Neural cell (in vitro differentiated cells): Measurements from ENCODE around the gene CHD2. TPM values are rescaled to one million over a fixed set of nuclear protein-coding genes. Genes with fewer than 3 reads are reported as not detected.

Experiments used
- H2AFZ ChIP-seq: fragments of 200-600, 300-800 bp; sonication (generic), shearing (Covaris generic); 2 replicates; pipeline ENCODE4 v1.6.0; 2014; ENCODE audit warnings: low read depth, mild to moderate bottlenecking, antibody characterized with exemption, low read length, moderate library complexity
- H3F3A ChIP-seq: fragments of 200-600 bp; shearing (Covaris generic); 2 replicates; pipeline ENCODE4 v1.6.1; 2016; ENCODE audit warnings: mild to moderate bottlenecking, moderate library complexity, mixed read lengths, antibody characterized with exemption, low read length; ENCODE audit not compliant: insufficient read depth, poor library complexity, severe bottlenecking
- H3K27ac ChIP-seq: fragments of 200-600, 300-800 bp; sonication (generic), shearing (Covaris generic); 2 replicates; pipeline ENCODE4 v1.5.1; 2014; ENCODE audit warnings: mild to moderate bottlenecking, low read length, moderate library complexity
- H3K27me3 ChIP-seq: fragments of 300-800, 200-600 bp; sonication (generic), shearing (Covaris generic); 2 replicates; pipeline ENCODE4 v1.6.0; 2014; ENCODE audit warnings: mild to moderate bottlenecking, low read depth, low read length, moderate library complexity; ENCODE audit not compliant: insufficient read depth
- H3K36me3 ChIP-seq: fragments of 300-800, 200-600 bp; sonication (generic), shearing (Covaris generic); 2 replicates; pipeline ENCODE4 v1.5.1; 2014; ENCODE audit warnings: mild to moderate bottlenecking, antibody characterized with exemption, low read length, moderate library complexity; ENCODE audit not compliant: insufficient read depth
- H3K4me2 ChIP-seq: fragments of 300-800, 200-600 bp; sonication (generic), shearing (Covaris generic); 2 replicates; pipeline ENCODE4 v1.6.0; 2014; ENCODE audit warnings: mild to moderate bottlenecking, low read length
- H3K4me3 ChIP-seq: fragments of 300-800, 200-600 bp; sonication (generic), shearing (Covaris generic); 2 replicates; pipeline ENCODE4 v1.5.1; 2014; ENCODE audit warnings: mild to moderate bottlenecking, low read length, moderate library complexity
- H3K79me2 ChIP-seq: fragments of 200-600 bp; shearing (Covaris generic); replicated peaks from 2 replicates; pipeline ENCODE4 v1.6.0; 2014; ENCODE audit warnings: mild to moderate bottlenecking, low read length, moderate library complexity; ENCODE audit not compliant: insufficient read depth
- H3K9ac ChIP-seq: fragments of 300-800, 200-600 bp; sonication (generic), shearing (Covaris generic); 2 replicates; pipeline ENCODE4 v1.6.1; 2016; ENCODE audit warnings: mild to moderate bottlenecking, low read length, mixed read lengths
- H3K9me2 ChIP-seq: fragments of 200-600 bp; shearing (Covaris generic); 2 replicates; pipeline ENCODE4 v1.6.1; 2016; ENCODE audit warnings: mild to moderate bottlenecking, low read length, mixed read lengths; ENCODE audit not compliant: insufficient read depth
- H3K9me3 ChIP-seq: fragments of 200-600, 300-800 bp; sonication (generic), shearing (Covaris generic); 2 replicates; pipeline ENCODE4 v1.6.1; 2016; ENCODE audit warnings: mild to moderate bottlenecking, mixed run types, low read length, moderate library complexity, mixed read lengths
- H4K20me1 ChIP-seq: fragments of 200-600 bp; shearing (Covaris generic); 2 replicates; pipeline ENCODE4 v1.6.1; 2016; ENCODE audit warnings: mild to moderate bottlenecking, mixed run types; ENCODE audit not compliant: insufficient read depth
- CTCF ChIP-seq: fragments of 450-650 bp; IDR thresholded peaks from 2 replicates; pipeline ENCODE4 v1.5.1; 2014; ENCODE audit warnings: antibody characterized with exemption, mild to moderate bottlenecking, moderate library complexity; ENCODE audit not compliant: poor library complexity, severe bottlenecking
- EP300 ChIP-seq: fragments of 450-650 bp; conservative IDR thresholded peaks from 2 replicates; pipeline ENCODE4 v1.6.1; 2014; ENCODE audit warnings: antibody characterized with exemption, mild to moderate bottlenecking, moderate library complexity; ENCODE audit not compliant: poor library complexity, severe bottlenecking
- EZH2 ChIP-seq: fragments of 200-600, 300-800 bp; shearing (Covaris generic), sonication (generic); IDR thresholded peaks from 2 replicates; pipeline ENCODE4 v1.6.1; 2014; ENCODE audit warnings: antibody characterized with exemption, low read length, borderline replicate concordance, mild to moderate bottlenecking; ENCODE audit not compliant: insufficient read depth, poor library complexity, severe bottlenecking
- MXI1 ChIP-seq: fragments of 450-650 bp; conservative IDR thresholded peaks from 2 replicates; pipeline ENCODE4 v1.6.1; 2014; ENCODE audit warnings: antibody characterized with exemption, mild to moderate bottlenecking; ENCODE audit not compliant: poor library complexity, severe bottlenecking
- POLR2AphosphoS5 ChIP-seq: IDR thresholded peaks from 2 replicates; pipeline ENCODE4 v1.6.1; 2012
- RAD21 ChIP-seq: fragments of 450-650 bp; conservative IDR thresholded peaks from 2 replicates; pipeline ENCODE4 v1.6.1; 2014; ENCODE audit warnings: antibody characterized with exemption, mild to moderate bottlenecking, moderate library complexity
- REST ChIP-seq: IDR thresholded peaks from 2 replicates; pipeline ENCODE4 v1.6.1; 2012; ENCODE audit warnings: borderline replicate concordance
- SMC3 ChIP-seq: fragments of 450-650 bp; conservative IDR thresholded peaks from 2 replicates; pipeline ENCODE4 v1.6.1; 2014; ENCODE audit warnings: antibody characterized with exemption, mild to moderate bottlenecking, moderate library complexity; ENCODE audit not compliant: poor library complexity
- TAF1 ChIP-seq: IDR thresholded peaks from 2 replicates; pipeline ENCODE4 v1.6.1; 2012; ENCODE audit warnings: low read depth
- polyA plus RNA-seq: library from polyadenylated mRNA; depleted of rRNA; stranded (reverse); fragments of >200 nt; gene quantifications from 2 replicates; pipeline ENCODE4 v1.2.3, GENCODE V29; 2014

CHD2 gene
- polyA plus RNA-seq, 1 donor from 2014 or later: 113 TPM

GRCh38 chr15:93074599-93074998 is 174.5 kb downstream of the CHD2 start:
- H3K4me2 ChIP-seq: no peak overlapping the region
- no peak overlapping the region for H3K9ac ChIP-seq
- H3K9me3 ChIP-seq: no peaks in the 10 kb centered on the region
- H3K79me2 ChIP-seq: peaks cover 99% of the 10 kb centered on the region
- no peak overlapping the region for H3K27ac ChIP-seq
- no peaks in the 10 kb centered on the region for H3F3A ChIP-seq
- H2AFZ ChIP-seq: no peak overlapping the region
- no peaks in the 10 kb centered on the region for H3K36me3 ChIP-seq
- no peaks in the 10 kb centered on the region for H4K20me1 ChIP-seq
- H3K4me3 ChIP-seq: no peak overlapping the region
- H3K9me2 ChIP-seq: no peaks in the 10 kb centered on the region
- no peaks in the 10 kb centered on the region for H3K27me3 ChIP-seq
- TF ChIP-seq RAD21 (no peak), EZH2 (no peak), REST (no peak), SMC3 (no peak), EP300 (no peak), POLR2AphosphoS5 (no peak), MXI1 (no peak), CTCF (no peak), TAF1 (no peak)

GRCh38 chr15:93076217-93076616 is 176.1 kb downstream of the CHD2 start:
- no peak overlapping the region for H3K9ac ChIP-seq
- no peaks in the 10 kb centered on the region for H4K20me1 ChIP-seq
- no peak overlapping the region for H3K4me2 ChIP-seq
- H3K79me2 ChIP-seq: peaks cover 99% of the 10 kb centered on the region
- H3K9me3 ChIP-seq: no peaks in the 10 kb centered on the region
- no peak overlapping the region for H3K4me3 ChIP-seq
- H3K27ac ChIP-seq: no peak overlapping the region
- H3K9me2 ChIP-seq: no peaks in the 10 kb centered on the region
- H2AFZ ChIP-seq: no peak overlapping the region
- TF ChIP-seq EP300 (no peak), MXI1 (no peak), REST (no peak), EZH2 (no peak), POLR2AphosphoS5 (no peak)
- no peaks in the 10 kb centered on the region for H3K27me3 ChIP-seq
- H3K36me3 ChIP-seq: no peaks in the 10 kb centered on the region
- H3F3A ChIP-seq: no peaks in the 10 kb centered on the region
